Temporal lobe (tissue), 1 donor: ENCODE results near the gene SMIM23. TPM values are rescaled to one million over a fixed set of nuclear protein-coding genes. Genes with fewer than 3 reads are reported as not detected.

ENCODE experiments used
- total RNA-seq: library from RNA; depleted of rRNA; stranded (reverse); fragments of >200 nt; gene quantifications from one replicate; pipeline ENCODE4 v1.2.3, GENCODE V29; 2014

Gene SMIM23
- total RNA-seq, 1 donor from 2014 or later, result not detected

Other genes with a start within 250 kb of the SMIM23 start
- gene FBXW11, start 220.8 kb downstream of the SMIM23 start, total RNA-seq, result 100 TPM